DND-41 (cell line): Measurements from ENCODE around the gene MCEE.

ENCODE experiments used
- ATAC-seq: fragments of 200-7000 bp; cut with Tn5 transposase; 3 replicates; pipeline ENCODE4 v1.9.1; 2021; ENCODE audit warnings: low read depth; ENCODE audit not compliant: insufficient read depth
- DNase-seq: peaks from one replicate; pipeline ENCODE4 v3.0.0-alpha.2; 2020
- H2AFZ ChIP-seq: 2 replicates; pipeline ENCODE4 v1.6.0; 2012; ENCODE audit warnings: low read depth, low read length
- H3K27ac ChIP-seq: 2 replicates; pipeline ENCODE4 v1.5.1; 2012; ENCODE audit warnings: low read length, inconsistent platforms
- H3K27me3 ChIP-seq: fragments of 200-600 bp; sonication (generic); 2 replicates; pipeline ENCODE4 v1.6.0; 2012; ENCODE audit warnings: low read length, mild to moderate bottlenecking, inconsistent platforms; ENCODE audit not compliant: insufficient read depth, poor library complexity
- H3K36me3 ChIP-seq: 2 replicates; pipeline ENCODE4 v1.5.1; 2012; ENCODE audit warnings: low read length, inconsistent platforms; ENCODE audit not compliant: insufficient read depth
- H3K4me1 ChIP-seq: 2 replicates; pipeline ENCODE4 v1.5.1; 2012; ENCODE audit warnings: mild to moderate bottlenecking, low read length; ENCODE audit not compliant: insufficient read depth
- H3K4me2 ChIP-seq: 2 replicates; pipeline ENCODE4 v1.6.0; 2012; ENCODE audit warnings: mild to moderate bottlenecking, moderate library complexity, low read length, inconsistent platforms; ENCODE audit not compliant: insufficient read depth
- H3K4me3 ChIP-seq, 2 experiments: fragments of 200-600 bp in 1 of 2; shearing (Covaris generic) in 1 of 2; 2 replicates each; pipeline ENCODE4 v1.5.1; 2012 to 2016; ENCODE audit warnings: inconsistent platforms in 2 of 2, low read length in 2 of 2, mild to moderate bottlenecking in 2 of 2, low read depth in 1 of 2, moderate library complexity in 1 of 2
- H3K79me2 ChIP-seq: 2 replicates; pipeline ENCODE4 v1.6.0; 2012; ENCODE audit warnings: low read length, inconsistent platforms; ENCODE audit not compliant: insufficient read depth
- H3K9ac ChIP-seq: 2 replicates; pipeline ENCODE4 v1.6.0; 2012; ENCODE audit warnings: low read depth, mild to moderate bottlenecking, inconsistent platforms, low read length, moderate library complexity
- H3K9me3 ChIP-seq: 2 replicates; pipeline ENCODE4 v1.5.1; 2012; ENCODE audit warnings: low read length, moderate library complexity, mild to moderate bottlenecking, inconsistent platforms; ENCODE audit not compliant: insufficient read depth, severe bottlenecking
- H4K20me1 ChIP-seq: 2 replicates; pipeline ENCODE4 v1.6.0; 2012; ENCODE audit warnings: low read length; ENCODE audit not compliant: insufficient read depth
- CTCF ChIP-seq: IDR thresholded peaks from 2 replicates; pipeline ENCODE4 v1.5.1; 2012; ENCODE audit warnings: borderline replicate concordance, low read length, moderate library complexity, mild to moderate bottlenecking; ENCODE audit not compliant: poor library complexity, severe bottlenecking; ENCODE audit errors: extremely low read depth
- EZH2 ChIP-seq: IDR thresholded peaks from 3 replicates; pipeline ENCODE4 v1.6.1; 2012; ENCODE audit warnings: borderline replicate concordance, low read depth, mild to moderate bottlenecking, moderate library complexity, low read length, inconsistent platforms; ENCODE audit not compliant: severe bottlenecking

MCEE gene

GRCh38 chr2:71153585-71154224 is 23.7 kb upstream of the MCEE start:
- no peak for DNase-seq
- no peaks in the 10 kb centered on the region for H3K79me2 ChIP-seq

DNA sequence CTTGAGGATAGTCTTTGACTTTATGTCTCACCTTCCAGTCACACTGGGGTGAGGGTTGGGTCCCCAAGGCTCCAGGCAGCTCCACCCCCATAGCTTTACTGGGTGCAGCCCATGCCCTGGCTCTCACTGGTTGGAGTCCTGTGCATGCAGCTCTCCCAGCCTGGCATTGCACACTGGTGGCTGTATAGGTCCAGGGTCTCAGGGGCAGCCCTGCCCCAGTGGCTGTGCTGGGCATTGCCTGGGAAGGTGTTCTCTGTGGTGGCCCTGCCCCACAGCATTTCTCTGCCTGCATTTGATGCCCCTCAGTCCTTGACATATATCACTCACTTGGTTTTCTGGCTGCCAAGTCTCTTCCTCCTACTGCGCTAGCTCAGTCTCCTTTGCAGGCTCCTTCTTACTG is 21.6 kb upstream of the MCEE start:
- TF ChIP-seq EZH2 (no peak), CTCF (no peak)
- Histone ChIP-seq H3K9me3 (no peaks in the 10 kb centered on the region), H3K9ac (no peak overlapping the region), H3K79me2 (no peaks in the 10 kb centered on the region), H4K20me1 (no peaks in the 10 kb centered on the region; the same call in 1 of the 2 replicates), H3K27ac (no peak overlapping the region), H3K4me1 (no peaks in the 10 kb centered on the region), H3K27me3 (no peaks in the 10 kb centered on the region), H3K4me2 (no peak overlapping the region), H2AFZ (no peak overlapping the region), H3K36me3 (peaks cover 40% of the 10 kb centered on the region), H3K4me3 (no peak overlapping the region)
- ATAC-seq = peak; percentile 42; the same call in 2 of the 3 replicates
- no peak for DNase-seq

More at GRCh38 chr2:71153585-71154224, 23.7 kb upstream of the MCEE start:
- TF ChIP-seq CTCF (no peak), EZH2 (no peak)
- no peaks in the 10 kb centered on the region for H3K9me3 ChIP-seq
- peaks cover 20% of the 10 kb centered on the region for H3K36me3 ChIP-seq
- H3K27ac ChIP-seq = no peak overlapping the region
- no peaks in the 10 kb centered on the region for H3K4me1 ChIP-seq
- no peak overlapping the region for H3K4me3 ChIP-seq
- ATAC-seq = no peak
- peaks cover 4% of the 10 kb centered on the region for H3K27me3 ChIP-seq
- H4K20me1 ChIP-seq = no peaks in the 10 kb centered on the region; the same call in 1 of the 2 replicates
- no peak overlapping the region for H3K4me2 ChIP-seq
- no peak overlapping the region for H2AFZ ChIP-seq
- no peak overlapping the region for H3K9ac ChIP-seq

DNA sequence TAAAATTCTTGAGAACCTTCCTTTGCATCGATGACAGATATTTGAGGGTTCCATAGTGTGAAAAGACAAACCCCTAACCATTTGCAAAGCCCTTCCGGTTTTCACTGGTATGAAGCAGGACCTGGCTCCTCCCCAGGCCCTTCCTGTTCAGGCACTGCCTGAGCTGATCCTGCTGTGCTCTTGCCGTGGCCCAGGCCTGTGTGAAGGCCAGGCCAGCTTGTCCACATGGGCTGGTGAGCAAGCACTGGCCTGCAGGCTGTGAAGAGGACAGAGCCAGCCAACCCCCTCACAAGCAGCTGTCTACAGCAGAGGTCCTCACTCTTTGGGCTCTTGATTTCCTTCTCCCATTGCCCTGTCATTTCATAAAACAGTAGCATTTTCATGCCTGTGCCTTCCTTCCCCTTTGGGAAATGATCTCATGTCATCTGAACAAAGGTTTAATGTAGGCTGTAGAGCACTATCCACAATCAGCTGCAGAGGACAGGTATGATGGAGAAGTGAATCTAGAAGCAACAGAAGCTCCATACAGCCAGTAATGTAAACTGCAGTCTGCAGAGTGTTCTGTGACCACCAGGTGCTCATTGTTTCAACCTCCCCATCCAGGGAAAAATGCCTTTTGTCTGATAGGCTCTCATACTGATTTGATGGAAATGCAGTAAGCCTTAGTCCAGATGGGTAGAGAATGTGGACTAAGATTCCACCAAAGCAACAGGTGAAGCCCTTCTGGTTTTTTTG is 20.2 kb upstream of the MCEE start:
- no peak overlapping the region for H3K4me3 ChIP-seq
- no peak for TF ChIP-seq EZH2
- TF ChIP-seq CTCF = no peak
- no peak for DNase-seq
- peak; percentile 38; the same call in 1 of the 3 replicates for ATAC-seq
- H3K27me3 ChIP-seq = no peaks in the 10 kb centered on the region
- H3K4me1 ChIP-seq = no peaks in the 10 kb centered on the region
- H3K4me2 ChIP-seq = no peak overlapping the region
- peaks cover 4% of the 10 kb centered on the region for H4K20me1 ChIP-seq
- no peak overlapping the region for H3K9ac ChIP-seq
- H3K27ac ChIP-seq = no peak overlapping the region
- no peaks in the 10 kb centered on the region for H3K79me2 ChIP-seq
- H3K36me3 ChIP-seq = peaks cover 52% of the 10 kb centered on the region
- no peak overlapping the region for H2AFZ ChIP-seq
- no peaks in the 10 kb centered on the region for H3K9me3 ChIP-seq
